GM19193 (cell line): ENCODE results near the gene RAB3D.

ENCODE experiments used
- POLR2A ChIP-seq: IDR thresholded peaks from 4 replicates; pipeline ENCODE4 v1.6.1; 2011; ENCODE audit not compliant: insufficient read depth, insufficient read length; ENCODE audit errors: extremely low read depth

Gene RAB3D

GRCh38 chr19:11324079-11324661 is 15.3 kb downstream of the RAB3D start:
- no peak for TF ChIP-seq POLR2A

GRCh38 chr19:11323601-11324078 is 15.8 kb downstream of the RAB3D start:
- TF ChIP-seq POLR2A, result no peak

DNA sequence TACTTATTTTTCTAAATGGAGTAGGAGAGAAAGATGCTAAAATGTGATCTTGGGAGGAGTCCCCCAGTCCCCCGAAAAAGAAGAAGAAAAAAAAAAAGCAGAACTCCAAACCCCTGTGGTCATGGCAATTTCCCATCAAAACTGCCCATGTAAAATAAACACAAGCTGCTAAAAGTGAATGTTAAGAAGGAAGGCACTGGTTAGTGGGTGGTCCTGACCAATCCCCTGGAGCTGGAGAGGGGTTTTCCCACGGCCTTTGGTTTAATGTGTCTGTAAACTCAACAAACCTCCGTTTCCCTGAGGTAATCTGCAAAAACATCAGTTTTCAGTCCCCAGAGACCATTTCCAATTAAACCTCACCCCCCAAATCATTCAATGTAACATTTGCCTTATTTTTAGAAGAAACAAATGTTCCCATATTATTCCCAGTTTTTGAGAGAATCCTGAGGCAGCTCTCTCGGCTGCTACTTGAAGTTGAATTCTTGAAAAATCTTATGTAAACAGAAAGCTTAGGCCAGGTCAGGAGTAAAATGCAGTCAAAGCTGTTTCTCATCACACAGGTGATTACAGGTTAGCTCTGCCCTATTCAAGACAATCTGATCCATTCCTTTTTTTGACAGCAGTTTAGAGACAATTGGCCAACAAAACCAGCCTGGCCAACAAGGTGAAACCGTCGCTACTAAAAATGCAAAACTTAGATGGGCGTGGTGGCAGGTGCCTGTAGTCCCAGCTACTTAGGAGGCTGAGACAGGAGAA is 17.0 kb downstream of the RAB3D start:
- TF ChIP-seq POLR2A, result no peak

- TF ChIP-seq POLR2A, result no peak
Measured at GRCh38 chr19:11321191-11322126, 18.0 kb downstream of the RAB3D start.

DNA sequence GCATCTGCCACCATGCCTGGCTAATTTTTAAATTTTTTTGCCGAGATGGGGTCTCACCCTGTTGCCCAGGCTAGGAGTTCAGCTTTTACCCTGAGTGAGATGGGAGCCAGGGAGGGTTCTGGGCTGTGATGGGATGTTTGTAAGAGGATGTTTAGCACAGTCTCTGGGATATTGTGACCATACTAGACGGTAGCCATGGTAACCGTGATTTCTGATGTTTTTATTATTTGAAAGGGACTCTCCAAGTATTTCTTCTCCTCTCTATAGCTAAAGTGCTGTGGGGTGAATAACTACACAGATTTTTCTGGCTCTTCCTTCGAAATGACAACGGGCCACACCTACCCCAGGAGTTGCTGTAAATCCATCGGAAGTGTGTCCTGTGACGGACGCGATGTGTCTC is 33.1 kb downstream of the RAB3D start:
- TF ChIP-seq POLR2A, result no peak

DNA sequence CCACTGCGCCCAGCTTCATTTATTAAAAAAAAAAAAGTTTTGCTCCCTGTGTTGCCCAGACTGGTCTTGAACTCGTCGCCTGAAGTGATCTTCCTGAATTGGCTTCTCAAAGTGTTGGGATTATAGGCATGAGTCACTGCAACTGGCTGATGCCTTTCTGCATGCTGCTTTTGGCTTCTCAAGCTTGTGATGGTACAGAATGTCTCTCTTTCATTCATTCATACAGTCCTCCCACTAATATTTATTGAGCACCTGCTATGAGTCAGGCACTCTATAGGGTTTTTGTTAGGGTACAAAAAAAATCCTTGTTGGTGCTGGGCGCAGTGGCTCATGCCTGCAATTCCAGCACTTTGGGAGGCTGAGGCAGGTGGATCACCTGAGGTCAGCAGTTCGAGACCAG is 34.5 kb downstream of the RAB3D start:
- no peak for TF ChIP-seq POLR2A

- TF ChIP-seq POLR2A, result no peak
Measured at GRCh38 chr19:11300811-11301120, 38.7 kb downstream of the RAB3D start.

GRCh38 chr19:11299946-11300810 is 39.3 kb downstream of the RAB3D start:
- no peak for TF ChIP-seq POLR2A

GRCh38 chr19:11296264-11296663 is 43.2 kb downstream of the RAB3D start:
- no peak for TF ChIP-seq POLR2A

GRCh38 chr19:11295665-11296245 is 43.7 kb downstream of the RAB3D start, which contains the start of gene TSPAN16:
TSPAN16 (plus strand) TSS chr19:11296160; CDS start chr19:11296298, 138 bp downstream.
- TF ChIP-seq POLR2A, result no peak

- TF ChIP-seq POLR2A, result no peak
Measured at GRCh38 chr19:11295180-11295579, 44.3 kb downstream of the RAB3D start.

DNA sequence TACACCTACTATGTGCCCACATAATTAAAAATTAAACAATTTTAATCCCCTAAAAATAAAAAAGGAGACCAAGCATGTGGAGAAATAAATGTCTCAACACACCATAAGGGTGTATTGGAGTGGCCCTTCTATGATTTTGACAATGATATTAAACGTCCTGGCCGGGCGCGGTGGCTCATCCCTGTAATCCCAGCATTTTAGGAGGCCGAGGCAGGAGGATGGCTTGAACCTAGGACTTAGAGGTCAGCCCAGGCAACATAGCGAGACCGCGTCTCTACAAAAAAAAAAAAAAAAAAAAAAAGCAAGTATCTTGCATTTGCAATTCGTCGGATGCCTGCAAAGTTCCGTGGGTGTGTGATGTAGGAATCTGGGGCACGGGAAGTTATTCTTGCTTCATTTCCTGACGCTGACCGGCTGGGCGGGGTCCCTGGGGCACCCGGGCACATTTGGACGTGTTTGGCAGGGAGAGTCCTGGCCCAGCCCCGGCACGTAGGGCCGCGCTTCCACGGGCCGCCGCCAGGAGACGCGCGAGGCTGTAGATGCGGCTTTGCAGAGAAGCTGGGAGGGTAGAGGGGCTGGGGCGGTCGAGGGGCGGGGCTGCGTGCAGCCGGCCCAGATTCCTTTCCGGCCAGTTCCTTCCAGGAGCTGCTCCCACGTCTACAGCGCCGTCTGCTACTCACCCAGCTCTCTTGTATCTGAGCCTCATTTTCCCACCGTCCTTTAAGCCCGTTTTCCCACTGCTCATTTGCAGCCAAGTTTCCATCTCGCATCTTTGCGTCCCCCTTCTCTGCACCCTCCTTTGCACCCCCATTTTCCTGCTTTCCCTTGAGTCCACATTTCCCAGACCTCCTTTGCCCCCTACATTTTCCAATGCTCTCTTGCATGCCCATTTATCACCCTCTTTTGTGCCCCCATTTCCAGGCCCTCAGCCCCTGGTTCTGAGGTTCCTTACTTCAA is 45.7 kb downstream of the RAB3D start:
- TF ChIP-seq POLR2A, result no peak

DNA sequence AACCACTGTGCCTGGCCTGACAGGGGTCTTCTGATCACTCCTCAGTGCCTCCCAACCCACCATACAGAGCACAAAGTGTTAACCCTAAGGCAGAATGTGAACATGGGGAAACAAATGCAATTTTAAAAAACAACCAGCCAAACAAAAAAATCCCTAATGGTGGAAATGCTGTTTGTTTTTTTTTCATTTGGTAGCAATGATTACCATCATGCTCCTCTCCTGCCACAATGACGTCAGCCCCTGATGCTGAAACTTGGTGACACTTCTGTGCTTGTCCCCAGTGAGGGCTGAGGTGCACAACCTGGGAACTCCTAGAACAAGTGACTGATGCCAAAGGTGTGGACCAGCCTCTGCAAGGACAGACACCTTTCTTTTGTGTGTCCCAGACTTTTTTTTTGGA is 47.5 kb downstream of the RAB3D start:
- TF ChIP-seq POLR2A, result no peak

DNA sequence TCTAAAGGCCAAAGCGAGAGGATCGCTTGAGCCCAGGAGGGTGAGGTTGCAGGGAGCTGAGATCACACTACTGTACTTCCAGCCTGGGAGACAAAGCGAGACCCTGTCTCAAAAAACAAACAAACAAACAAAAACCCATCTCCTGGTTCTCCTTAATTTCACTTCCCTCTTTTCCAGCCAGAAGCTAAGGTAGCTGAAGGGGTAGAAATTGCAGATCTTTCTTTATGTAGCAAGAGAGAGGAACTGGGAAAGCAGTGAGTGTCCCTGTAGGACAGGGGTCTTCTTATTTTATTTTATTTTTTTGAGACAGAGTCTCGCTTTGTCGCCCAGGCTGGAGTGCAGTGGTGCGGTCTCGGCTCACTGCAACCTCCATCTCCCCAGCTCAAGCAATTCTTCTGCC is 48.0 kb downstream of the RAB3D start:
- TF ChIP-seq POLR2A, result no peak

GRCh38 chr19:11290256-11290655 is 49.2 kb downstream of the RAB3D start:
- TF ChIP-seq POLR2A, result no peak
